CD4-positive, alpha-beta T cell (primary cell): ENCODE results near the gene ATP1A4. TPM values are rescaled to one million over a fixed set of nuclear protein-coding genes. Genes with fewer than 3 reads are reported as not detected.

Source experiments
- ATAC-seq: fragments of 200-7000 bp; cut with Tn5 transposase; one replicate; pipeline ENCODE4 v1.10.0; 2022; ENCODE audit warnings: mild to moderate bottlenecking; ENCODE audit not compliant: poor library complexity
- CTCF ChIA-PET: fragments of 350-600 bp; sonication (Branson Sonifier 250); formaldehyde crosslinking; loops from one replicate; lab custom pipeline; 2021; ENCODE audit warnings: antibody characterized with exemption, inconsistent platforms; lab: Charles Lee
- POLR2A ChIA-PET: fragments of 350-600 bp; sonication (Branson Sonifier 250); formaldehyde crosslinking; loops from one replicate; lab custom pipeline; 2021; ENCODE audit warnings: antibody characterized with exemption, inconsistent platforms; lab: Charles Lee
- DNase-seq, 14 experiments: peaks; one replicate each; pipeline ENCODE4 v3.0.0-alpha.2; 2013 to 2020; ENCODE audit warnings: mixed read lengths in 2 of 14
- H3K27ac ChIP-seq, 2 donors: one replicate each; pipeline versions ENCODE4 v1.5.1 to v1.7.0; 2013; ENCODE audit warnings: low read length in 2 of 2, low read depth in 1 of 2, mild to moderate bottlenecking in 1 of 2
- H3K27me3 ChIP-seq, 2 experiments: 1 replicate in 1 of 2; 2 replicates in 1 of 2; pipeline versions ENCODE4 v1.6.1 to v1.7.0; 2013; ENCODE audit warnings: low read length in 2 of 2, control low read depth in 1 of 2, mild to moderate bottlenecking in 1 of 2, moderate library complexity in 1 of 2; ENCODE audit not compliant: insufficient read depth in 2 of 2, control insufficient read depth in 1 of 2
- H3K36me3 ChIP-seq: one replicate; pipeline ENCODE4 v1.6.1; 2013; ENCODE audit warnings: low read length, control low read depth; ENCODE audit not compliant: insufficient read depth
- H3K4me1 ChIP-seq: one replicate; pipeline ENCODE4 v1.6.1; 2013; ENCODE audit warnings: low read length, control low read depth; ENCODE audit not compliant: insufficient read depth
- H3K4me3 ChIP-seq: one replicate; pipeline ENCODE4 v1.5.1; 2013; ENCODE audit warnings: mild to moderate bottlenecking, low read length, moderate library complexity
- H3K9me3 ChIP-seq, 2 experiments: 1 replicate in 1 of 2; 2 replicates in 1 of 2; pipeline versions ENCODE4 v1.6.1 to v1.7.0; 2013; ENCODE audit warnings: low read length in 2 of 2, mild to moderate bottlenecking in 2 of 2, control low read depth in 1 of 2, moderate library complexity in 1 of 2; ENCODE audit not compliant: control insufficient read depth in 1 of 2, insufficient read depth in 1 of 2
- H3K27ac Mint-ChIP-seq: one replicate; pipeline ENCODE4 v1.8.0; 2020; ENCODE audit warnings: mixed read lengths
- H3K27me3 Mint-ChIP-seq: one replicate; pipeline ENCODE4 v1.8.0; 2021; ENCODE audit warnings: mixed read lengths
- H3K36me3 Mint-ChIP-seq: one replicate; pipeline ENCODE4 v1.8.0; 2021; ENCODE audit warnings: low read depth, mixed read lengths
- H3K4me1 Mint-ChIP-seq: one replicate; pipeline ENCODE4 v1.8.0; 2021; ENCODE audit warnings: low read depth, mixed read lengths
- H3K4me3 Mint-ChIP-seq: one replicate; pipeline ENCODE4 v1.8.0; 2020; ENCODE audit warnings: mild to moderate bottlenecking, mixed read lengths
- H3K9me3 Mint-ChIP-seq: one replicate; pipeline ENCODE4 v1.8.0; 2020; ENCODE audit warnings: mixed read lengths
- CTCF ChIP-seq: fragments of 200-600 bp; IDR thresholded peaks from one replicate; pipeline ENCODE4 v1.8.0; 2022; ENCODE audit warnings: antibody characterized with exemption, mild to moderate bottlenecking
- intact Hi-C, 2 experiments: fragments of 100-400 bp; cut with DNase I in 1 of 2; cut with micrococcal nuclease in 1 of 2; formaldehyde crosslinking; loops; one replicate each; pipeline versions ENCODE4 v1.15.1 to v1.9.0; 2023 to 2025; cut with DNase I, micrococcal nuclease
- total RNA-seq, 174 experiments: library from RNA in 2 of 174; stranded (reverse) in 2 of 174; gene quantifications; one replicate each; pipeline ENCODE4 v1.2.3 and lab custom pipeline; 2021 to 2026

ATP1A4 gene
- total RNA-seq, 2 experiments from 2014 or later: 0.22 TPM; not detected in 1

GRCh38 chr1:160162931-160163330 lies 11.5 kb downstream of the ATP1A4 start:
- Histone ChIP-seq H3K4me3 (no peak overlapping the region), H3K4me1 (no peaks in the 10 kb centered on the region), H3K27me3 (no peaks in the 10 kb centered on the region), H3K36me3 (no peaks in the 10 kb centered on the region), H3K9me3 (no peaks in the 10 kb centered on the region), H3K27ac (no peak overlapping the region)
- DNase-seq (no peak), ATAC-seq (no peak)
- Mint-ChIP-seq H3K4me1 (no peaks in the 10 kb centered on the region), H3K27ac (no peak overlapping the region), H3K27me3 (peaks cover 22% of the 10 kb centered on the region), H3K9me3 (no peaks in the 10 kb centered on the region), H3K4me3 (no peak overlapping the region), H3K36me3 (no peaks in the 10 kb centered on the region)
- intact Hi-C loops: no loop called here
- POLR2A ChIA-PET: no interaction called here
- no peak for TF ChIP-seq CTCF
- CTCF ChIA-PET: no interaction called here

- Mint-ChIP-seq H3K27ac (no peak overlapping the region), H3K27me3 (peaks cover 23% of the 10 kb centered on the region), H3K36me3 (no peaks in the 10 kb centered on the region), H3K4me1 (no peaks in the 10 kb centered on the region), H3K9me3 (no peaks in the 10 kb centered on the region), H3K4me3 (no peak overlapping the region)
- Histone ChIP-seq H3K4me1 (no peaks in the 10 kb centered on the region), H3K27ac (no peak overlapping the region), H3K36me3 (no peaks in the 10 kb centered on the region), H3K4me3 (no peak overlapping the region), H3K27me3 (no peaks in the 10 kb centered on the region), H3K9me3 (no peaks in the 10 kb centered on the region)
- no peak for TF ChIP-seq CTCF
- ChIA-PET CTCF (no interaction called here), POLR2A (no interaction called here)
- intact Hi-C loops: no loop called here
- ATAC-seq (no peak), DNase-seq (no peak)
Measured at GRCh38 chr1:160163615-160164014, 12.2 kb downstream of the ATP1A4 start.

GRCh38 chr1:160164121-160164520 lies 12.7 kb downstream of the ATP1A4 start:
- TF ChIP-seq CTCF: no peak
- ChIA-PET POLR2A (no interaction called here), CTCF (no interaction called here)
- H3K4me1 ChIP-seq: no peaks in the 10 kb centered on the region
- H3K36me3 Mint-ChIP-seq: no peaks in the 10 kb centered on the region
- H3K27me3 Mint-ChIP-seq: peaks cover 23% of the 10 kb centered on the region
- no peaks in the 10 kb centered on the region for H3K36me3 ChIP-seq
- no peaks in the 10 kb centered on the region for H3K9me3 ChIP-seq
- H3K27me3 ChIP-seq: no peaks in the 10 kb centered on the region
- H3K4me1 Mint-ChIP-seq: peaks cover 3% of the 10 kb centered on the region
- H3K27ac Mint-ChIP-seq: no peak overlapping the region
- H3K9me3 Mint-ChIP-seq: no peaks in the 10 kb centered on the region
- no peak overlapping the region for H3K4me3 Mint-ChIP-seq
- intact Hi-C loops: no loop called here
- no peak overlapping the region for H3K27ac ChIP-seq
- ATAC-seq (no peak), DNase-seq (no peak)
- H3K4me3 ChIP-seq: no peak overlapping the region
